Measurements from ENCODE around the gene RAB6C. TPM values are rescaled to one million over a fixed set of nuclear protein-coding genes. Genes with fewer than 3 reads are reported as not detected.

The RAB6C gene
- total RNA-seq, 4 donors from 2014 or later = not detected

Other genes starting within 250 kb of the RAB6C start
- gene POTEF, start 149.6 kb downstream of the RAB6C start, total RNA-seq = not detected
- gene CCDC74B, start 165.4 kb downstream of the RAB6C start, total RNA-seq = 1 to 10 TPM in 1 of 4 donors, under 1 TPM in 1, not detected in 2; 0.42 to 1.2 TPM
- gene SMPD4, start 201.9 kb downstream of the RAB6C start, total RNA-seq = 10 to 100 TPM; 19.5 to 33.4 (median 24.5) TPM
- 10 to 100 TPM; 57.0 to 86.5 (median 69.9) TPM for gene MZT2B, start 202.6 kb downstream of the RAB6C start, total RNA-seq
- gene TUBA3E, start 218.8 kb downstream of the RAB6C start, total RNA-seq = not detected